Nasal cavity respiratory epithelium epithelial cell of viscerocranial mucosa (primary cell): ENCODE data around the gene AEN. TPM values are rescaled to one million over a fixed set of nuclear protein-coding genes. Genes with fewer than 3 reads are reported as not detected.

Experiments used
- total RNA-seq: library from RNA; depleted of rRNA; stranded (reverse); fragments of >200 nt; gene quantifications from 2 replicates; pipeline ENCODE4 v1.2.3, GENCODE V29; 2014

Gene AEN
- 53.7 and 87.5 TPM in 2 replicates for total RNA-seq

GRCh38 chr15:88620995-88621772 lies at the start of gene AEN:
TSS of gene AEN (plus strand) at chr15:88621340. CDS start at chr15:88626210, 4,870 bp downstream.

GRCh38 chr15:88638626-88639372 lies 17.7 kb downstream of the AEN start, which contains the start of gene ISG20:
TSS of gene ISG20 (plus strand) at chr15:88639016. CDS start at chr15:88639367, 351 bp downstream.

Other genes starting within 250 kb of the AEN start
- 16.7 and 18.5 TPM in 2 replicates for gene MRPL46, start 154.0 kb upstream of the AEN start, total RNA-seq
- 21.5 and 28.5 TPM in 2 replicates for gene MRPS11, start 153.6 kb upstream of the AEN start, total RNA-seq
- 3.4 and 3.8 TPM in 2 replicates for gene DET1, start 74.7 kb upstream of the AEN start, total RNA-seq
- 4.6 and 4.8 TPM in 2 replicates for gene ISG20, start 17.7 kb downstream of the AEN start, total RNA-seq
- gene ACAN, start 182.1 kb downstream of the AEN start, total RNA-seq, result not detected in 2 replicates